ENCODE results near the gene ZFYVE19.

The ZFYVE19 gene

DNA sequence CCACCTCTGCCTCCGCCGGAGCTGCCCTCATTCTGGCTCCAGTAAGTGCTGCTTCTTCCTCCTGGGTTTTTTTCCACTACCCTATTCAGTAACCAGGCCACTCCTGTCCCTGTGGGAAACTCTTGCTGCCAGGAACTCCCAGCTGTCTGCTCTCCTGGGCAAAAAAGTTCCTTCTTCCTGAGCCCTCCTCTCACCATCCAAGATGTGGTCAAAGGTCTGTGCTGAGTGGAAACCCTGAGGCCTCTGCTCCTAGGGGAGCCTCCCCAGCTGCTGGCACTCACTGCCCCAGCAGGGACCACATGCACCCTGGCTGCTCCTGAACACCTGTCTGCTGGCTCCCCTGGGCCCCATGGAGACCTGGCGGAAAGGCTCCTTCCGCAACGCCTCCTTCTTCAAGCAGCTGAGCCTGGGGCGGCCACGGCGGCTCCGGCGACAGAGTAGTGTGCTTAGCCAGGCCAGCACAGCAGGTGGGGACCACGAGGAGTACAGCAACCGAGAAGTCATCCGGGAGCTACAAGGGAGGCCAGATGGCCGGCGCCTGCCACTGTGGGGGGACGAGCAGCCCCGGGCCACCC is 36.7 kb upstream of the ZFYVE19 start:
- TF ChIP-seq GATA3 (IDR thresholded peaks at IDR 0.05; ENCODE audit: low read depth, low read length) = no peak
- no peak for TF ChIP-seq GATA2 (IDR thresholded peaks at IDR 0.05; ENCODE audit: low read depth, low read length)

DNA sequence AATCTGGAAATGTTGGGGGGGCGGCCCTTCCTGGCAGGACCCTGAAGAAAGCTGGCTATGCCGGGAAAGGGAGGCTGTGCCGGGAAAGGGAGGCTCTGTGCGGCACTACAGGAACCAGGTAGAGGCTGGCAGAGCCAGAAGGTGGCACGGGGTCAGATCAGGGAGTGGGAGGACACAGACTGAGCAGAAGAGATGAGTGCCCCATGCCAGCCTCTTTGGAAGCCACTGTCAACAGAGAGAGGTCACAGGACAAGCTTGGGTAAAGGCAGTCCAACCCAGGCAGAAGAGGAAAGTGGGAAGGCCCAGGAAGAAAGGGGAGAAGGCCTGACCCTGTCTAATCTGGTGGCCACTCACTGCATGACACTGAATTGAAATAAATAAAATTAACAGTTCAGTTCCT is 35.6 kb upstream of the ZFYVE19 start:
- TF ChIP-seq GATA2 (IDR thresholded peaks at IDR 0.05; ENCODE audit: low read depth, low read length) = no peak
- TF ChIP-seq GATA3 (IDR thresholded peaks at IDR 0.05; ENCODE audit: low read depth, low read length) = no peak

DNA sequence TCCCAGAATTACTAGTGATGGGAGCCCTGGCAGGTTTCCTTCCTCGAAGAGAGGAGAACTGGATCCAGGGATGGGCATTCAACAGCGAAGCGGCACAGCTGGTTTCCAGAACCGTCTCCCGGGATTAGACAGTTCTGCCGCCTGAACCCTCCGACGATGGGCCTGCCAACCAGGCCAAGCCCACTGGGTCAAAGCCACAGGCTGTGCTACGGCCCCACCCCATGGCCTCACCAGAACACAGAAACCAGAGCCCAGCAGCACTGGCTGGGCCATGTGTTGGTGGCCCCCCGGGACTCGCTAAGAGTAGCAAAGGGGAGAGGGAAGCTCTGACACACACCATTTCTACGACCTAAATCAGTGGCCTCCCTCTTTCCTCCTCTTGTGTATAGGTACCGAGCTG is 34.9 kb upstream of the ZFYVE19 start:
- TF ChIP-seq GATA3 (IDR thresholded peaks at IDR 0.05; ENCODE audit: low read depth, low read length) = no peak
- no peak for TF ChIP-seq GATA2 (IDR thresholded peaks at IDR 0.05; ENCODE audit: low read depth, low read length)

DNA sequence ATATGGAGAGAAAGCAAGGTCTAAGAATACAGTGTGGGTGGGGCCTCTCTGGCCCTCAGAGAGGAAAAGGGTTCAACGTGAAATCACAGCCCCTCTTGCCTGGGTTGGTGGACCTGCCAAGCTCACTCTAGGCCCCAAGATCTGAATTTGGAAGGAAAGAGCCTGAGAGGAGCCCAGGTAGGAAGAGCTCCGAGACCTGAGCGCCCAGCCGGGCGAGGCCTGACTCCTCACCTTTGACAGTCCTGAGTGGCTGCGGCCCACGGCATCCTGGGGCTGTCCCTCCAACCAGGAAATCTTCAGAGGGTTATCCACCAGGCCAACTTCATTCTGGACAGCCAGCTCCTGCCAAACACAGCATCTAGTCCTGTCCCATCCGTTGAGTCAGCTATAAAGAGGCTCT is 33.4 kb upstream of the ZFYVE19 start:
- no peak for TF ChIP-seq GATA2 (IDR thresholded peaks at IDR 0.05; ENCODE audit: low read depth, low read length)
- TF ChIP-seq GATA3 (IDR thresholded peaks at IDR 0.05; ENCODE audit: low read depth, low read length) = no peak

DNA sequence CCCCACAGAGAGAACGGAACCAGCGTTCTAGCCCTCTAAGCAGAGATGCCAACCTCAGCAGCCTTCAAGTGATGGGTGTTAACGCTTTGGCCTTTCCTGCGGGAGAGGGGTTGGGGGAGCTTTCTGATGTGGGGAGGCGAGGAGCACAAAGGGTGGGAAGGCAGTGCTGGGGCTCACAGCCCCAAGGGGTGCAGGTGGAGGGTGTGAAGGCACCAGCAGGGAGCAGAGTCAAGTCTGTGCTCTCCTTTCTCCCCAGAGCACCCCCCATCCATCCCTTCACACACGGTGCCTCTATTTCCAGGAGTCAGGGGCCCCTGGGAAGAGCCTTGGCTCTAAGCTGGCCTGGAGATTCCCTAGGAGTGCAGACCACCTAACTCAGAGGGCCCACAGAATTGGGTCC is 33.0 kb upstream of the ZFYVE19 start:
- no peak for TF ChIP-seq GATA2 (IDR thresholded peaks at IDR 0.05; ENCODE audit: low read depth, low read length)
- TF ChIP-seq GATA3 (IDR thresholded peaks at IDR 0.05; ENCODE audit: low read depth, low read length) = no peak

DNA sequence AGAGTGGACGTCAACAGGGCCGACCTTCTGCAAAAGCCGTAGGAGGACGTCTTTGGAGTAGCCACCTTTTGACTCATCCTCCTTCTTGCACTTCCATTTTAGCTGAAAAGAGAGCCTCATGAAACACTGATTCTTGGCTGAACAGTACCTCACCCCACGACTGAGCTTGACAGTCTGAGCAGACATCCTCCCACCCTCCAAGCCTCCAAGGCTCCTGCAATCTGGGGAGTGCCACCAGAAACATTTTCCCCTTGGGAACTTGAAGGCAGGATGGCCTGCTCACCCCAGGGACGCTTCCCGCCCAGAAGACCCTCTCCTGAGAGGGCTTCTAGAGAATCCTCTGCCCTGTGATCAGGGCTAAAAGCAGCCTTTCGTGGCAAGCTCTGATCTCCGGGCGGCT is 31.9 kb upstream of the ZFYVE19 start:
- TF ChIP-seq GATA3 (IDR thresholded peaks at IDR 0.05; ENCODE audit: low read depth, low read length) = no peak
- TF ChIP-seq GATA2 (IDR thresholded peaks at IDR 0.05; ENCODE audit: low read depth, low read length) = no peak

DNA sequence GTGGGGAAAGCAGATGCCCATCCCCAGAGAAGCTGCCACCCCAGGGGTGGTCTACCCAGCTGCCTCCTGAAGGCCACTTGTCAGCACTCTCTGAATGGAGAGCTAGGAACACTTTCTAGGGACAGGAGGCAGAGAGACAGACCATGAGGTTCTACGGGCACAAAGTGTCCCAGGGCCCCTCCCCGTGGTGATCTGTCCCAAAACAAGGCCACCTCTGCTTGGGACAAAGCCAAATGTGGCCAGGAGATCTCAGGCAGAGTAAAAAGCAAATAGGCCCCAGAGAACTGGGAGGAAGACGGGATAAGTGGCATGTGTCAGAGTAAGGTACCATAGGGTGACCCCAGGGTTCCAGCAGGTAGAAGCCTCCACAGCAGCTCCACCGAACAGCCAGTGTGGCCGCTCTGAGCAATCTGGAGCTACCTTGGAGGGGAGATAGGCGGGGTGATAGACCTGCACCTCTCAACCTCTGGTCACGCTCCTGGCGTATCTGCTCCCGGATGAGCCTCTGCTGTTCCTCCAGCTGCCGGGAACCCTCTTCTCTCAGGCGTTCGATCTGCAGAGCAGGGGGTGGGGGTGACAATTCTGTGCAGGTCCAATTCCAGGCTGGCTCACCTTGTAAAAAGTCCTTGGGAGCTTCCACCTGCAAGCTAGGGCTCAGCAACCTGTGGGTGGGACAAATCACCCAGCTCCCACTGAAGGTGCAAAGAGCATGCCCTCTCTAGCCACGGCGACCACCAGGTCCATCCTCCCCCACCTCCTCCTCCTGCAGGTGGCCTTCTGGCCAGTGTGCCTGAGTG is 31.0 kb upstream of the ZFYVE19 start:
- TF ChIP-seq GATA3 (IDR thresholded peaks at IDR 0.05; ENCODE audit: low read depth, low read length) (no peak), GATA2 (IDR thresholded peaks at IDR 0.05; ENCODE audit: low read depth, low read length) (no peak)

DNA sequence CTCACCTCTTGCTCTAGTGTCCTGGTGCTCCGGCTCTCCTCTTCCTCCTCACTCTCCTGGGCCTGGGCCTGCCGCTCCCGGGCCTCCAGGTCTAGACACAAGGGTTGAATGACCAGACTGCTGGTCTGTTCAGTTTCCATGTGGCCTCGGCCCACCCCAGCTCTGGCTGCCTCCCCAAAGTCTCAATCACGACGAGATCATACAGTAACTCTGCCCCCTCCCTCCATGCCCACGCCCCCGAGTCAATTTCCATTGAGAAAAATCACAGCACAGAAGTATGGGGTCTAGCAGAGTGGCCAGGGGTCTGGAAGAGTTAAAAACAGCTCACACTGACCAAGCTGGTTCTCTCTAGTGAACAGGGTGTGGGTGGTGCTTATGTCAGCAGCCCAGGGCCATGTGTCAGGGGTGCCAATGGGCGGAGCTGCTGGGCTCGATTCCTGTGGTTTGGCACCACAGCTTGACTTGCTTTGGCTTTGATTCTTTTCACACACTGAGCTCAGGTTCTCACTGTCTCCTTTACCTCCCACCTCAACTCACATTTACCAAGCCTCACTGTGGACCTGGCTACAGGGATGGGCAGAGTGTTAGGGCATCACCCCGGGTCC is 30.2 kb upstream of the ZFYVE19 start:
- TF ChIP-seq GATA3 (IDR thresholded peaks at IDR 0.05; ENCODE audit: low read depth, low read length) = no peak
- TF ChIP-seq GATA2 (IDR thresholded peaks at IDR 0.05; ENCODE audit: low read depth, low read length) = no peak

DNA sequence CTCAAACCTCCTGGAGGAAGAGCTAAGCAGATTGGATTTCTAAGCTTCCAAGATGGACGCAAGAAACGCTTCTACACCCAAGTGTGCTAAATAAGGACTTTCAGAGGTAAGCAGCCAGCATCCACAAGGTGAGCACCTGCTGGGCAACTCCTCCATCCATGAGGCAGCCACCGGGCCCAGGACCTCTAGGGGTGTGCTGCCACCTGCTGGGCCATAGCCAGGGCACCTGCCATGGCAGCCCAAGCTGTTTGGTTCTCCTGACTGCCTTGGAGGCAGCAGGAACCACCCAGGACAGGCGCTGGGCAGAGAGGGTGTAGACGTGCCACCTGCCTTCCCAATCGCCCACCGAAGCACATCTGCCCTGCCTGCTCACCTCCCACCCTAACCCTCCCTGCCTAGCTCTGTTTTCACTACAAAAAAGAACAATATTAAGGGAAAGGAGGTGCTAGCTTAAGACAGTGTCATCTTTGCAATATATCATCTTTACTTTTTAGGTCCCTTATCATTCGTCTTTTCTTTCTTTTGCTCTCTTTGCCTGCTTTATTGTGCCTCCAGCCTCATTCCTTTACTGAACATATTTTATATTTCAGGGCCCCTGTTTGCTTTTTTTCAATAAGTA is 24.2 kb upstream of the ZFYVE19 start:
- no peak for TF ChIP-seq GATA3 (IDR thresholded peaks at IDR 0.05; ENCODE audit: low read depth, low read length)
- no peak for TF ChIP-seq GATA2 (IDR thresholded peaks at IDR 0.05; ENCODE audit: low read depth, low read length)

DNA sequence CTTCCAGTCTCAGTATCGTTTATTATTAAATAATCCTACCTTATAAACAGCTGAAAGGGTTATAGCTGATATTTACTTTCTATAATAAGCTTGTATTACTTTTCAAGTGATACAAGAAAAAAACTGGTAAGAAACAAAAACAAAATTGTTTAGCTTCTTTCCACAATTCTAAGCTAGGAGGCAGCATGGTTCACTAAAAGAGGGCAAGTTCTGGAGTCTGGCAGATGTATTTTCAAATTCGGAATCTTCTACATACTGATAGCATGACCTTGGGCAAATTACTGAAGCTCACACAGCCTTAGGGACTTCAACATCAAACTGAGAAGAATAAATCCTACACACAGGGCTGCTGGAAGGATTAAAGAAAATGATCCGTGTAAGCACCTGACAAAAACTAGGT is 21.7 kb upstream of the ZFYVE19 start:
- no peak for TF ChIP-seq GATA2 (IDR thresholded peaks at IDR 0.05; ENCODE audit: low read depth, low read length)
- no peak for TF ChIP-seq GATA3 (IDR thresholded peaks at IDR 0.05; ENCODE audit: low read depth, low read length)

DNA sequence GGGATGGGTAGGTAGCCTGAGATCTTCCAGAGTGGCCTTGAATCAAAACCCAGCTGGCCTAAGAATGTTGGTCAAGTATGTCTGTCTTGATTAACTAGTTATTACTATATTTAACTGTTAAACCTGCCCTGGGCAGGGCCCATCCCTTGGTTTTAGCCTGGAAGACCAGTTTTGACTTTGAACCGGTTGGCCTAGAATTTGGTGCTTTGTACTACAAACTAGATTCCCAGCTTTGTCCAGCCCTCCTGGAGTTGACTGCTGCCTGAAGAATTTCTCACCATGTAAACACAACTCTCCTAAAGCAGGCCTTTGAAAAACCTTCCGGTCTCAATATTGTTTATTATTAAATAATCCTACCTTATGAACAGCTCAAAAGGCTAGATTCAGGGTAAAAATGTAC is 21.1 kb upstream of the ZFYVE19 start:
- TF ChIP-seq GATA3 (IDR thresholded peaks at IDR 0.05; ENCODE audit: low read depth, low read length) (no peak), GATA2 (IDR thresholded peaks at IDR 0.05; ENCODE audit: low read depth, low read length) (no peak)

DNA sequence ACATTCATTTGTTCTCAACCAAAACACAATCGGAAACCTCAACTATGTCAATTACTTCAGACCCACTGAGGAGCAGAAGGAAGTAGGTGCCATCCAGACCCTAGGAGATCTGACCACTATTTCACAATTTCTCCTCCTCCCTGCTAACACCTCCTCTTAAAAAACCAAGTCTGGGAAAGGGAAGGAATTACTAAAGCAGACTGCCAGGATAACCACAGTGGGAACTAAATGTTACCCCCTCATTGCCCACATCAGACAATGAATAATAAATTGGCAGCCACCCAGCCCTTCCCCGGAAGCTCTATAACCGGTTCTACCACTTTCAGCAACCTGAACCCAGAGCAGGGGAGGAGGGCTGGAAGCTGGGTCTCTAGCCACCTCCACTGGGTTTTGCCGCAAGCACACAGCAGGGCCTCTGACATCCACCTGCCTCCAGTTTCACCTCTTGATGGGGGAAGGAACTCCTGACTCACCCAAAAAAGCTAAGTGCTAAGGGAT is 19.5 kb upstream of the ZFYVE19 start:
- TF ChIP-seq GATA3 (IDR thresholded peaks at IDR 0.05; ENCODE audit: low read depth, low read length) = no peak
- TF ChIP-seq GATA2 (IDR thresholded peaks at IDR 0.05; ENCODE audit: low read depth, low read length) = no peak

DNA sequence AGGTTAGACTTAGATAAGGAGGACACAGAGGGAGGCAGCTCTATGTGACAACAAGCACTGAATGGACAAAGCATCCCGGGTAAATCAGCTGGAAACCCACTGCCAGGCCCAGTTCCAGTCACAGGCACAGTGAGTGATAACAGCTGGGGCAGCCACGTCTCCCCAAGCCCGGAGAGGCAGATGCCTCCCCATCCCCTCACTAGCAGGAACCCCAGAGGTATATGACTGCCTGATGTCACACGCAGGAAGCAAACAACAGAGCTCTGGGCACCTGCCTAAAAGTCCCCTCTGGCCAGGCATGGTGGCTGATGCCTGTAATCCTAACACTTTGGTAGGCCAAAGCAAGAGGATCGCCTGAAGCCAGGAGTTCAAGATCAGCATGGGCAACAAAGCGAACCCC is 18.9 kb upstream of the ZFYVE19 start:
- TF ChIP-seq GATA3 (IDR thresholded peaks at IDR 0.05; ENCODE audit: low read depth, low read length) (no peak), GATA2 (IDR thresholded peaks at IDR 0.05; ENCODE audit: low read depth, low read length) (no peak)

DNA sequence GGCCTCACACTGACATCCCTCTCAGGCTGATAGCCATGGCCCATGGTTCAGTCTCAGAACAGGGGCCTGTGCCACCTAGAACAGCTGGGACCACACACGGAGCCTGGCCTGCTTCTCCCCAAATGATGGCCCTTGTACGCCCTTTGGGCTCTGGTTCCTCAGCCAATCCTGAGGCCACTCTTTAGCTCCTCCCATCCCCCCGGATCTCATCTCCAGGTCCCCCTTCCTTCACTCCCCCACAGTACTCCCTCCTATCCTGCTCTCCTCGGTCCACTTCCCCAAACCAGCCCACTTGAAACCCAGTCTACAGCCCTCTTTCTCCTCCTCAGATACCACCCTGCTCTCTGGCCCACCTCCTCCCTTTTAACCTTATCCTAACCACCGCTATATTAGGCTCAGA is 17.8 kb upstream of the ZFYVE19 start:
- no peak for TF ChIP-seq GATA3 (IDR thresholded peaks at IDR 0.05; ENCODE audit: low read depth, low read length)
